Measurements from ENCODE around the gene OR2V2. TPM values are rescaled to one million over a fixed set of nuclear protein-coding genes. Genes with fewer than 3 reads are reported as not detected.
"Not testable (repeated sequence)": the region's sequence is repeated elsewhere in the genome, so short reads cannot be mapped to it uniquely, and the experiment has no call there.

OR2V2 gene
- total RNA-seq, 1 donor from 2014 or later: not detected

DNA sequence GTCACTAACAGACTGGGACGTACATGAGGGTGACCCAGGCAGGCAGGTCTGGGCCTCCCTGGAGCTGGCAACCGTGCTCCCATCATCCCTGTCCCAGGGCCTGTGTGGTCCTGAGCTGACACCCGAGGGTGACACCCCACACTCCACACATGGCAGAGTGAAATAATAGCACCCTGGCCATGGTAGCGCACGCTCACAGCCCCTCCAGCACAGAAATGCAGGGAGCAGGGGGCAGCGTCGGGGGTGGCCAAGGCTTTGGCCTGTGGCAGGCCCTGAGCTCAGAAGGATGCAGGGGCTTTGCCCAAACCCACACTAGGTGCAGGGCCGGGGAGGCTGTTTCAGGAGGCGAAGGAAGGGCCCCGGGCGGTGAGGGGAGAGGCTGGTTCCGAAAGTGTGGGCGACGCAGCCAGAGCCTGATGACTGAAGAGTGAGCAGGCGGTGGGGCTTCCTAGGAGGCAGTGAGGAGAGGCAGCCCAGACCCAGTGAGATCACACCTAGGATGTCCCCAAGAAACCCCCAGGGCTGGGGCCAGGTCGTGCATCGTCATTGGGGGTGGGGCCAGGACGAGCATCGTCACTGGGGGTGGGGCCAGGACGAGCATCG, 12.9 kb downstream of the OR2V2 start:
- peaks cover 29% of the 10 kb centered on the region for H3K4me1 Mint-ChIP-seq
- H3K4me3 Mint-ChIP-seq: peak overlapping the region; percentile 73
- H3K9me3 Mint-ChIP-seq: peaks cover 4% of the 10 kb centered on the region
- H3K27ac Mint-ChIP-seq: peak overlapping the region; percentile 80
- no peaks in the 10 kb centered on the region for H3K36me3 Mint-ChIP-seq (ENCODE audit: low read depth)
- TF ChIP-seq CTCF (IDR thresholded peaks at IDR 0.05): no peak
- DNase-seq: peak; percentile 48
- ChIA-PET CTCF (interaction anchor here (0.6 to 1.0 kb wide), 3 partner anchors 9 to 376 kb away, joined by 3 read pairs; no protein-coding TSS in a partner anchor), POLR2A (interaction anchor here (0.7 to 1.1 kb wide), 3 partner anchors 63 to 356 kb away, joined by 3 read pairs; partner anchors contain the start of gene TRIM41)
- intact Hi-C loops (cut with micrococcal nuclease): loop anchor here (5.0 kb wide), 2 partner anchors 102 to 358 kb away; partner anchors contain the start of genes MGAT1 and TRIM52
- H3K27me3 Mint-ChIP-seq: peaks cover 10% of the 10 kb centered on the region
- peak; percentile 84 for ATAC-seq (ENCODE audit: low read depth)

GRCh38 chr5:181160755-181161533, 13.6 kb downstream of the OR2V2 start:
- intact Hi-C loops (cut with micrococcal nuclease): loop anchor here (5.0 kb wide), 2 partner anchors 101 to 359 kb away; partner anchors contain the start of genes MGAT1 and TRIM52
- peak overlapping the region; percentile 53 for H3K27ac Mint-ChIP-seq
- CTCF ChIA-PET: interaction anchor here (0.6 to 1.2 kb wide), 3 partner anchors 12 to 377 kb away, joined by 3 to 4 read pairs (median 3); no protein-coding TSS in a partner anchor
- peak overlapping the region; percentile 75 for H3K4me3 Mint-ChIP-seq
- ATAC-seq (ENCODE audit: low read depth) (peak; percentile 23), DNase-seq (peak; percentile 42)
- H3K9me3 Mint-ChIP-seq; H3K36me3 Mint-ChIP-seq (ENCODE audit: low read depth): not testable (repeated sequence)
- POLR2A ChIA-PET: interaction anchor here (0.7 to 1.1 kb wide), 2 partner anchors 63 to 83 kb away, joined by 3 read pairs; partner anchors contain the start of gene TRIM41
- peaks cover 29% of the 10 kb centered on the region for H3K4me1 Mint-ChIP-seq
- peaks cover 10% of the 10 kb centered on the region for H3K27me3 Mint-ChIP-seq

- POLR2A ChIA-PET: interaction anchor here (0.6 to 0.7 kb wide), 2 partner anchors 61 to 83 kb away, joined by 3 to 4 read pairs; no protein-coding TSS in a partner anchor
Measured at GRCh38 chr5:181161534-181162175, 14.3 kb downstream of the OR2V2 start.

GRCh38 chr5:181163487-181164075, 16.2 kb downstream of the OR2V2 start:
- Mint-ChIP-seq H3K36me3 (ENCODE audit: low read depth) (no peaks in the 10 kb centered on the region), H3K27me3 (peaks cover 22% of the 10 kb centered on the region), H3K4me3 (peak overlapping the region; percentile 79), H3K4me1 (peaks cover 43% of the 10 kb centered on the region), H3K9me3 (peaks cover 6% of the 10 kb centered on the region), H3K27ac (peak overlapping the region; percentile 83)
- intact Hi-C loops (cut with micrococcal nuclease): loop anchor here (5.0 kb wide), 2 partner anchors 99 to 361 kb away; partner anchors contain the start of genes MGAT1 and TRIM52
- no peak for ATAC-seq (ENCODE audit: low read depth)
- ChIA-PET CTCF (interaction anchor here (1.2 kb wide), 1 partner anchor 21 kb away, joined by 3 read pairs; no protein-coding TSS in a partner anchor), POLR2A (interaction anchor here (0.7 to 1.0 kb wide), 3 partner anchors 10 to 60 kb away, joined by 3 to 5 read pairs (median 3); no protein-coding TSS in a partner anchor)
- no peak for DNase-seq
- TF ChIP-seq CTCF (IDR thresholded peaks at IDR 0.05): no peak

More at GRCh38 chr5:181161534-181162175, 14.3 kb downstream of the OR2V2 start:
- peaks cover 15% of the 10 kb centered on the region for H3K27me3 Mint-ChIP-seq
- no peak for ATAC-seq (ENCODE audit: low read depth)
- no peaks in the 10 kb centered on the region for H3K36me3 Mint-ChIP-seq (ENCODE audit: low read depth)
- intact Hi-C loops (cut with micrococcal nuclease): loop anchor here (5.0 kb wide), 2 partner anchors 101 to 359 kb away; partner anchors contain the start of genes MGAT1 and TRIM52
- no peak for DNase-seq
- CTCF ChIA-PET: interaction anchor here (1.2 kb wide), 1 partner anchor 11 kb away, joined by 4 read pairs; no protein-coding TSS in a partner anchor
- peaks cover 5% of the 10 kb centered on the region for H3K9me3 Mint-ChIP-seq
- H3K4me3 Mint-ChIP-seq: peak overlapping the region; percentile 75
- H3K27ac Mint-ChIP-seq: peak overlapping the region; percentile 53
- no peak for TF ChIP-seq CTCF (IDR thresholded peaks at IDR 0.05)
- H3K4me1 Mint-ChIP-seq: peaks cover 30% of the 10 kb centered on the region
